Measurements from ENCODE around the gene UBE2L5. TPM values are rescaled to one million over a fixed set of nuclear protein-coding genes. Genes with fewer than 3 reads are reported as not detected.

UBE2L5 gene
- total RNA-seq, 4 donors from 2014 or later, result 0.39 TPM; not detected in 3

DNA sequence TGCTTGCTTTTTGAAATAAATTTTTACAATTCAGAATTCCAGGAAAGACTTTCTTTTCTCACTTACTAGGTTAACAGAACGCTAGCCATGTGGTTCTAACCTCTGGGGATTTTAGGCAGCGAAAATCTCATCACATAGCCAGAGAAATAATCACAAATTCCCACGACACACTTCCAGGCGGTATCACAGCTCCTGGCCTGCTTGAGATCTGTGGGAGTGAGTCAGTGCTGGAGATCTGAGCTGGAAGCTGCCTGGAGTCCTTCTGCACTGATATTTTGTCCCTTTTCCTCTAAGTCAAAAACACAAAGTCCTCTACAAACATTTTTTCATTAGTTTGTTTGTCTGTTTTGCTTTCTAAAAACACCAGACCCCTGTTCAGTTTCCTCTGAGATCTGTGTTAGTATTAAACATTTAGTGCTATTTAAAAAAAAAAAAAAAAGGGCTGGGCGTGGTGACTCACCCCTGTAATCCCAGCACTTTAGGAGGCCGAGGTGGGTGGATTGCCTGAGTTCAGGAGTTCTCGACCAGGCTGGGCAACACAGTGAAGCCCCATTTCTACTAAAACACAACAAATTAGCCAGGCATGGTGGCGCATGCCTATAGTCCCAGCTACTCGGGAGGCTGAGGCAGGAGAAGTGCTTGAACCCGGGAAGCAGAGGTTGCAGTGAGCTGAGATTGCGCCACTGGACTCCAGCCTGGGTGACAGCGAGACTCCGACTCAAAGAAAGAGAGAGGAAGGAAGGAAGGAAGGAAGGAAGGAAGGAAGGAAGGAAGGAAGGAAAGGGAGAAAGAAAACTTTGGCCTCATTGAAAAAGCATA, 12.2 kb upstream of the UBE2L5 start:
- H3K9me3 ChIP-seq, result no peaks in the 10 kb centered on the region
- intact Hi-C loops (cut with DNase I), result loop anchor here (5.0 to 10.0 kb wide), 3 partner anchors 52 to 455 kb away; partner anchors contain the start of gene USPL1
- TF ChIP-seq POLR2AphosphoS5 (IDR thresholded peaks at IDR 0.05), result no peak
- H3K4me3 ChIP-seq, result no peak overlapping the region
- WGBS, result 73% methylated on average over 13 of the region's 13 CpGs
- H3K36me3 ChIP-seq, result no peaks in the 10 kb centered on the region
- DNase-seq (ENCODE audit: extremely low spot score), result no peak
- peaks cover 11 to 39% (median 30%) of the 10 kb centered on the region in 4 donors for H3K4me1 ChIP-seq
- no peaks in the 10 kb centered on the region for H3K27me3 ChIP-seq
- peak overlapping the region; percentile 81 to 91 (median 86) for H3K27ac ChIP-seq (replicated peaks in 1 of 4)

DNA sequence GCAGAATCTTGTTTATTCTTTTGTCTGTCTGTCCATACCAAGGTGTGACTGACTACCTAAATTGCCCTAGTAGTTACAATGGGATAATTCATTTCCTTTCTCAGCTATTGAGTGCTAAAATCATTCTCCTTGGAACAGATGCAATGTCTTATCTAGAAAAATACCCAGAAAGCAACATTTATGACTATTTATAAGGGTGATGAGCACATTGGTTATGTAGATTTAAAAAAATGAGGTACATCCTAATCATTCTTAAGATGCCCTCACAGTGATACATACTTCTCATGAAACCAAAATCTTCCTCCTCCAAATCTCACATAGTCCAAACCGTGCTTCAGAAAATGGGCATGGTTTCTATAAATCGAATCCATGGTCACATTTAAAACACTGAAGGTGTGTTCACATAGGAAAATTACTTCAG, 11.6 kb upstream of the UBE2L5 start:
- H3K27me3 ChIP-seq, result no peaks in the 10 kb centered on the region
- peak overlapping the region in 3 of 4 donors; percentile 81 to 91 (median 84) for H3K27ac ChIP-seq (replicated peaks in 1 of 4)
- no peak overlapping the region for H3K4me3 ChIP-seq
- 94% methylated on average over 2 of the region's 2 CpGs for WGBS
- intact Hi-C loops (cut with DNase I), result no loop called here
- H3K9me3 ChIP-seq, result no peaks in the 10 kb centered on the region
- H3K36me3 ChIP-seq, result no peaks in the 10 kb centered on the region
- H3K4me1 ChIP-seq, result peaks cover 11 to 35% (median 27%) of the 10 kb centered on the region in 4 donors
- TF ChIP-seq EP300 (IDR thresholded peaks at IDR 0.05), result no peak
- TF ChIP-seq POLR2A (IDR thresholded peaks at IDR 0.05; ENCODE audit: low read depth), result no peak
- TF ChIP-seq, protein P1, sequence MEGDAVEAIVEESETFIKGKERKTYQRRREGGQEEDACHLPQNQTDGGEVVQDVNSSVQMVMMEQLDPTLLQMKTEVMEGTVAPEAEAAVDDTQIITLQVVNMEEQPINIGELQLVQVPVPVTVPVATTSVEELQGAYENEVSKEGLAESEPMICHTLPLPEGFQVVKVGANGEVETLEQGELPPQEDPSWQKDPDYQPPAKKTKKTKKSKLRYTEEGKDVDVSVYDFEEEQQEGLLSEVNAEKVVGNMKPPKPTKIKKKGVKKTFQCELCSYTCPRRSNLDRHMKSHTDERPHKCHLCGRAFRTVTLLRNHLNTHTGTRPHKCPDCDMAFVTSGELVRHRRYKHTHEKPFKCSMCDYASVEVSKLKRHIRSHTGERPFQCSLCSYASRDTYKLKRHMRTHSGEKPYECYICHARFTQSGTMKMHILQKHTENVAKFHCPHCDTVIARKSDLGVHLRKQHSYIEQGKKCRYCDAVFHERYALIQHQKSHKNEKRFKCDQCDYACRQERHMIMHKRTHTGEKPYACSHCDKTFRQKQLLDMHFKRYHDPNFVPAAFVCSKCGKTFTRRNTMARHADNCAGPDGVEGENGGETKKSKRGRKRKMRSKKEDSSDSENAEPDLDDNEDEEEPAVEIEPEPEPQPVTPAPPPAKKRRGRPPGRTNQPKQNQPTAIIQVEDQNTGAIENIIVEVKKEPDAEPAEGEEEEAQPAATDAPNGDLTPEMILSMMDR (IDR thresholded peaks at IDR 0.05), result no peak
- TF ChIP-seq POLR2AphosphoS5 (IDR thresholded peaks at IDR 0.05), result no peak
- no peak for DNase-seq (ENCODE audit: extremely low spot score)

DNA sequence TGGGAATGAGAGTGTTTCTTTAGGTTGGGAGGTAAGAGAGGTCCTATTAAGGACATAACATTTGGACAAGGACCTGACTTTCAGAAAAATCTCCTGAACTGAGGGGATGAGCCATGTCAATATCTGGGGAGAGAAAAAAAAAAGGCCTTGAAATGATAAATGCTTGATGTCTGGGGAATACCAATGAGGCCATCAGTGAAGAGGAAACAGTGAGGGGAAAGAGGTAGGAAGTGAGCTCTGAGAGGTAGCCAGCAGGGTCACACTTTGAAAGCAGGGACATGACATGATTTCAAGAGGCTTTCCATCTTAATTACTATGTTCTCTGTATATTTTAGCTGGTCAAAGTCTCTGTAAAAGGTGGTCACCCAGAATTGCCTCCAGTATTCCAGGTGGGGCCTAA, 9.9 kb upstream of the UBE2L5 start:
- no peak for DNase-seq (ENCODE audit: extremely low spot score)
- H3K27ac ChIP-seq (replicated peaks in 1 of 4), result no peak overlapping the region
- H3K27me3 ChIP-seq, result no peaks in the 10 kb centered on the region
- peaks cover 11 to 32% (median 25%) of the 10 kb centered on the region in 4 donors for H3K4me1 ChIP-seq
- TF ChIP-seq, protein P1 (IDR thresholded peaks at IDR 0.05), result no peak
- no peak for TF ChIP-seq EP300 (IDR thresholded peaks at IDR 0.05)
- intact Hi-C loops (cut with DNase I), result no loop called here
- H3K4me3 ChIP-seq, result no peak overlapping the region
- no peaks in the 10 kb centered on the region for H3K9me3 ChIP-seq
- no peaks in the 10 kb centered on the region for H3K36me3 ChIP-seq

DNA sequence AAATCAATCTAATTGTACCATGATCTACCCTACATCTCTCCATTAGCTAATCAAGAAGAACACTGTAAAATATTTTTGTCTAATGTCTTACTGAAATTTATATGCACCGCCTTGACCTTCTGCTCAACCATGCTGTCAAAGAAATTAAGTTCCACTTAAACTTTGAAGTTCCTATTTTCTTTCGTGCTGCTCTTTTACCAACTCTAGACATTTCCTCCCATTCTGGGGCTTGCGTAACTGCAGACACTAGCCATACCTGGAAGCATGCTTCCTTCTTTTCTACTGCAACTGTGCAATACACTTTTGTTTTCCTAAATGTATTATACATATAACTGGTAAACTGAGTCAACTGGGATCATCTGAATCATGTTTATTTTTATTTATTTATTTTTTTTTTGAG, 8.5 kb upstream of the UBE2L5 start:
- no peaks in the 10 kb centered on the region for H3K9me3 ChIP-seq
- 88% methylated on average over 2 of the region's 3 CpGs for WGBS
- H3K27me3 ChIP-seq, result no peaks in the 10 kb centered on the region
- no peak for DNase-seq (ENCODE audit: extremely low spot score)
- intact Hi-C loops (cut with DNase I), result no loop called here
- peaks cover 4 to 18% (median 15%) of the 10 kb centered on the region in 4 donors for H3K4me1 ChIP-seq
- TF ChIP-seq POLR2AphosphoS5 (IDR thresholded peaks at IDR 0.05), result no peak
- TF ChIP-seq EP300 (IDR thresholded peaks at IDR 0.05), result no peak
- TF ChIP-seq, protein P1 (IDR thresholded peaks at IDR 0.05), result no peak
- no peak for TF ChIP-seq POLR2A (IDR thresholded peaks at IDR 0.05; ENCODE audit: low read depth)
- no peak overlapping the region for H3K27ac ChIP-seq (replicated peaks in 1 of 4)
- H3K36me3 ChIP-seq, result no peaks in the 10 kb centered on the region
- no peak overlapping the region for H3K4me3 ChIP-seq

DNA sequence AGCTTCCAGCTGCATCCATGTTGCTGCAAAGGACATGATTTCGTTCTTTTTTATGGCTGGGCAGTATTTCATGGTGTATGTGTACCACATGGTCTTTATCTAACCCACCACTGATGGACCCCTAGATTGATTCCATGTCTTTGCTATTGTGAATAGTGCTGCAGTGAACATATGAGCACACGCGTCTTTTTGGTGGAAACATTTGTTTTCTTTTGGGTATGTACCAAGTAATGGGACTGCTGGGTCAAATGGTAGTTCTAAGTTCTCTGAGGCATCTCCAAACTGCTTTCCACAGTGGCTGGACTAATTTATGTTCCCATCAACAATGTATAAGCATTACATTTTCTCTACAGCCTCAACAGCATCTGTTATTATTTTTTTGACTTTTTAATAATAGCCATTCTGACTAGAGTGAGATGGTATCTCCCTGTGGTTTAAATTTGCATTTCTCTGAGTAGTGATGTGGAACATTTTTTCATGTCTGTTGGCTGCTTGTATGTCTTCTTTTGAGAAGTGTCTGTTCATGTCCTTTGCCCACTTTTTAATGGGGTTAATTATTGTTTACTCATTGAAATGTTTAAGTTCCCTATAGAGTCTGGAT, 6.8 kb upstream of the UBE2L5 start:
- Histone ChIP-seq H3K27me3 (no peaks in the 10 kb centered on the region), H3K36me3 (no peaks in the 10 kb centered on the region), H3K9me3 (no peaks in the 10 kb centered on the region), H3K27ac (replicated peaks in 1 of 4) (no peak overlapping the region), H3K4me3 (no peak overlapping the region), H3K4me1 (peaks cover 0 to 14% (median 3%) of the 10 kb centered on the region in 4 donors)
- TF ChIP-seq POLR2AphosphoS5 (IDR thresholded peaks at IDR 0.05), result no peak
- no peak for TF ChIP-seq POLR2A (IDR thresholded peaks at IDR 0.05; ENCODE audit: low read depth)
- TF ChIP-seq, protein P1 (IDR thresholded peaks at IDR 0.05), result no peak
- no peak for TF ChIP-seq EP300 (IDR thresholded peaks at IDR 0.05)
- intact Hi-C loops (cut with DNase I), result no loop called here
- no peak for DNase-seq (ENCODE audit: extremely low spot score)
- WGBS, result 94% methylated on average over 3 of the region's 3 CpGs

Data from esophagus muscularis mucosa (tissue), 4 donors.